ENCODE results near the gene SC5D. TPM values are rescaled to one million over a fixed set of nuclear protein-coding genes. Genes with fewer than 3 reads are reported as not detected.

SC5D gene
- total and polyA plus RNA-seq, 2 of the 4 experiments (the other 2 are of a cell fraction) = 21.3 to 21.7 TPM

GRCh38 chr11:121291319-121291718, 1.3 kb upstream of the SC5D start:
- Histone ChIP-seq H4K91ac (ENCODE audit: insufficient read depth, low read depth, low read length) (no peak overlapping the region), H2BK15ac (ENCODE audit: low read depth, low read length) (no peak overlapping the region), H2AK9ac (replicated peaks; ENCODE audit: low read depth, low read length, poor library complexity) (no peak overlapping the region), H4K20me1 (ENCODE audit: insufficient read depth, low read length) (no peaks in the 10 kb centered on the region), H3K23ac (ENCODE audit: low read depth, low read length) (no peak overlapping the region), H2BK20ac (ENCODE audit: low read depth, low read length) (no peak overlapping the region), H3K79me1 (ENCODE audit: low read depth in 1 of 2, low read length in 2 of 2) (peaks cover 2 to 27% of the 10 kb centered on the region in 2 experiments), H3K9me3 (ENCODE audit: control insufficient read depth, insufficient read depth, low read length) (no peaks in the 10 kb centered on the region), H3K4me2 (ENCODE audit: low read depth, low read length) (no peak overlapping the region), H4K5ac (ENCODE audit: low read depth, low read length) (no peak overlapping the region), H3K9me1 (ENCODE audit: insufficient read depth, low read length) (no peaks in the 10 kb centered on the region), H3K4ac (ENCODE audit: low read depth, low read length) (no peak overlapping the region), H4K8ac (ENCODE audit: low read depth in 2 of 2, low read length in 2 of 2) (no peak overlapping the region), H3K56ac (ENCODE audit: extremely low read depth, insufficient read depth, low read length) (no peak overlapping the region), H2AK5ac (ENCODE audit: low read depth, low read length) (no peak overlapping the region), H2BK5ac (ENCODE audit: low read depth, low read length, poor library complexity, severe bottlenecking) (no peak overlapping the region), H3K9ac (ENCODE audit: low read depth, low read length) (no peak overlapping the region), H3K36me3 (ENCODE audit: control insufficient read depth, insufficient read depth, low read length) (peaks cover 2% of the 10 kb centered on the region; the same call in 1 of the 2 replicates), H3K4me3 (ENCODE audit: insufficient read depth, low read depth, low read length) (no peak overlapping the region), H3K27ac (ENCODE audit: insufficient read depth, low read length) (no peak overlapping the region), H3K14ac (replicated peaks; ENCODE audit: low read depth, low read length) (no peak overlapping the region), H2BK120ac (ENCODE audit: low read depth, low read length) (no peak overlapping the region), H2AFZ (replicated peaks; ENCODE audit: low read length, poor library complexity) (no peak overlapping the region), H3K27me3 (ENCODE audit: control insufficient read depth, insufficient read depth, low read length) (peaks cover 18% of the 10 kb centered on the region), H3K4me1 (ENCODE audit: control insufficient read depth, insufficient read depth, low read length) (no peaks in the 10 kb centered on the region), H3K18ac (ENCODE audit: low read depth, low read length) (no peak overlapping the region)
- TF ChIP-seq RCOR1 (IDR thresholded peaks at IDR 0.05; ENCODE audit: insufficient replicate concordance, low read length) (no peak), ELK1 (IDR thresholded peaks at IDR 0.05; ENCODE audit: borderline replicate concordance, low read depth, low read length) (no peak), POLR2A (IDR thresholded peaks at IDR 0.05; ENCODE audit: low read depth, low read length) (no peak), RFX5 (IDR thresholded peaks at IDR 0.05; ENCODE audit: low read depth, low read length) (no peak), MAFK (IDR thresholded peaks at IDR 0.05; ENCODE audit: low read depth, low read length) (no peak), SMC3 (IDR thresholded peaks at IDR 0.05; ENCODE audit: low read depth, low read length) (no peak), BHLHE40 (IDR thresholded peaks at IDR 0.05; ENCODE audit: low read depth, low read length) (no peak), NFE2L2 (IDR thresholded peaks at IDR 0.05; ENCODE audit: low read depth, low read length) (no peak), MXI1 (IDR thresholded peaks at IDR 0.05; ENCODE audit: borderline replicate concordance, low read depth, low read length) (no peak), CEBPB (IDR thresholded peaks at IDR 0.05; ENCODE audit: low read depth, low read length) (no peak), CHD1 (IDR thresholded peaks at IDR 0.05; ENCODE audit: low read depth, low read length) (no peak), RAD21 (IDR thresholded peaks at IDR 0.05; ENCODE audit: low read length) (no peak), MAZ (IDR thresholded peaks at IDR 0.05; ENCODE audit: borderline replicate concordance, low read depth, low read length) (no peak), FOS (IDR thresholded peaks at IDR 0.05; ENCODE audit: low read depth, low read length) (no peak), CTCF (conservative IDR thresholded peaks at IDR 0.05; ENCODE audit: low read depth, low read length) (no peak), USF2 (IDR thresholded peaks at IDR 0.05; ENCODE audit: low read depth, low read length) (no peak)
- DNase-seq (no peak), ATAC-seq (ENCODE audit: low read depth) (no peak)
- CTCF ChIA-PET = interaction anchor here (0.5 kb wide), 1 partner anchor 936 kb away, joined by 3 read pairs; no protein-coding TSS in a partner anchor
- BruUV-seq (replicated peaks) = no TSS peak
- POLR2A ChIA-PET (ENCODE audit: unreplicated experiment) = no interaction called here
- dilution Hi-C loops (cut with HindIII; ENCODE audit: low sequenced_read_pairs, unreplicated experiment) = no loop called here
- intact Hi-C loops (cut with micrococcal nuclease) = no loop called here
- WGBS, 2 experiments (ENCODE audit: extremely low coverage in 2 of 2, insufficient read length in 1 of 2) = no CpG with 5 or more reads among the region's 3 CpGs
- in situ Hi-C loops (cut with MboI; ENCODE audit: low sequenced_read_pairs) = no loop called here
